Measurements from ENCODE around the gene NR3C2.

The NR3C2 gene

DNA sequence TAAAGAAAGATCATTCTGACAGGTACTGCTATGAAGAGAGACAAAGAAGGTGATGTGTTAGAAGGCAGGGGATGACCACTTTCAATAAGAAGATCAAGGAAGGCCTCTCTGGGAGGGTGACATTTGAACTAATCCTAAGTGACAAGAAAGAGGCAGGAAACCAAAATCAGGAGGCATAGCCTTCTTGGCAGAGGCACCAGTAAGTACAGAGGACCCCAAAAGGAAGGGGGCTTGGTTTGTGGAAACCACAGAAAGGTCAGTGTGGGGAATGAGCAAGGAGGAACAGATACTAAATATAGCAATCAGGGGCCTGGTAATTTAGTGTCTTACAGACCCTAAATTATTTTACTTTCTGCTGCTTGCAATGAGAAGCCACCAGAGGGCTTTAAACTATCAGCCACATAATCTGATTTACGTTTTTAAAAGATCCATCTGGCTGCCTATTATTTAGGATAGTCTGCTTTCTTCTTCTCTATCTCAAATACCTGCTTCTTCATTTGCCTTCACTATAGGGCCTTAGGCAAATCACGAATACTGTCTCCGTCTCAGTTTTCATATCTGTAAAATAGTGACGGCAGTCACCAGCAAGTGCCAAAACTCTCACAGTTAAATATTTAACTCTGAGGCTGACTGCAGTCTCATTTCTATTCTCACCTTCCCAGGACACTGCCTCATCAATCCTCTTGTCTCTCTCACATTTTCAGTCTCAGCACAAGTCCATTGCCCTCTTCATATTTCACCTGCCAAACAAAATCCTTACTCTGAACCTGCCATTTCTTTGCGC lies 16.7 kb downstream of the NR3C2 start:
- Histone ChIP-seq H3K27ac (ENCODE audit: insufficient read depth in 1 of 2, low read depth in 1 of 2, low read length in 2 of 2, poor library complexity in 1 of 2, severe bottlenecking in 2 of 2) (no peak overlapping the region), H3K4me1 (ENCODE audit: control extremely low read depth in 1 of 4, control insufficient read depth in 4 of 4, insufficient read depth in 4 of 4, low read length in 3 of 4) (peaks cover 0 to 18% (median 9%) of the 10 kb centered on the region in 4 experiments), H3K36me3 (ENCODE audit: control insufficient read depth in 4 of 4, insufficient read depth in 4 of 4, low read length in 3 of 4) (no peaks in the 10 kb centered on the region), H3K4me3 (ENCODE audit: control insufficient read depth in 1 of 7, extremely low read depth in 1 of 7, insufficient read depth in 4 of 7, low read depth in 2 of 7, low read length in 6 of 7) (no peak overlapping the region), H3K9me3 (ENCODE audit: control extremely low read depth in 1 of 5, control insufficient read depth in 4 of 5, insufficient read depth in 2 of 5, low read depth in 1 of 5, low read length in 4 of 5) (no peaks in the 10 kb centered on the region), H3K27me3 (replicated peaks in 2 of 5; ENCODE audit: control insufficient read depth in 4 of 5, insufficient read depth in 5 of 5, low read length in 4 of 5) (peaks cover 0 to 1% (median 0%) of the 10 kb centered on the region in 5 experiments)
- POLR2A ChIA-PET: no interaction called here
- CTCF ChIA-PET: no interaction called here
- no peak for DNase-seq
- WGBS (ENCODE audit: insufficient coverage): 69% methylated on average over 5 of the region's 5 CpGs

DNA sequence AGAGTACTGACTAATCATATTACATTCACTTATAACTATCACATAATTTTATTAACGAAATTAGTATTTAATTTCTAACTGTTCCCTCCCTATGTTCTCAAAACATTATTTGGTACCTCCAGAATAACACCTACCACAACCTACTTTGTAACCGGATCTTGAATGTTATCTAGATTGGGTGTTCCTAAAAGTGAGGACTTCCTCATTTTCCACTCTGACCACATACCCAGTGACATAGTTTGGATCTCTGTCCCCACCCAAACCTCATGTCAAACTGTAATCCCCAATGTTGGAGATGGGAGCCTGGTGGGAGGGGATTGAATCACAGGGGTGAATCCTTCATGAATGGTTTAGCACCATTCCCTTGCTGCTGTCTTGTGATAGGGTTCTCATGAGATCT lies 21.8 kb downstream of the NR3C2 start:
- Histone ChIP-seq H3K36me3 (ENCODE audit: control insufficient read depth in 4 of 4, insufficient read depth in 4 of 4, low read length in 3 of 4) (no peaks in the 10 kb centered on the region), H3K4me3 (ENCODE audit: control insufficient read depth in 1 of 7, extremely low read depth in 1 of 7, insufficient read depth in 4 of 7, low read depth in 2 of 7, low read length in 6 of 7) (no peak overlapping the region), H3K27ac (ENCODE audit: insufficient read depth in 1 of 2, low read depth in 1 of 2, low read length in 2 of 2, poor library complexity in 1 of 2, severe bottlenecking in 2 of 2) (no peak overlapping the region), H3K27me3 (replicated peaks in 2 of 5; ENCODE audit: control insufficient read depth in 4 of 5, insufficient read depth in 5 of 5, low read length in 4 of 5) (no peaks in the 10 kb centered on the region), H3K9me3 (ENCODE audit: control extremely low read depth in 1 of 5, control insufficient read depth in 4 of 5, insufficient read depth in 2 of 5, low read depth in 1 of 5, low read length in 4 of 5) (no peaks in the 10 kb centered on the region), H3K4me1 (ENCODE audit: control extremely low read depth in 1 of 4, control insufficient read depth in 4 of 4, insufficient read depth in 4 of 4, low read length in 3 of 4) (peaks cover 0 to 10% (median 5%) of the 10 kb centered on the region in 4 experiments)
- peak in 2 of 3 donors; percentile 57 to 71 for DNase-seq
- ChIA-PET CTCF (no interaction called here), POLR2A (no interaction called here)
- no CpG with 5 or more reads among the region's 2 CpGs for WGBS (ENCODE audit: insufficient coverage)

DNA sequence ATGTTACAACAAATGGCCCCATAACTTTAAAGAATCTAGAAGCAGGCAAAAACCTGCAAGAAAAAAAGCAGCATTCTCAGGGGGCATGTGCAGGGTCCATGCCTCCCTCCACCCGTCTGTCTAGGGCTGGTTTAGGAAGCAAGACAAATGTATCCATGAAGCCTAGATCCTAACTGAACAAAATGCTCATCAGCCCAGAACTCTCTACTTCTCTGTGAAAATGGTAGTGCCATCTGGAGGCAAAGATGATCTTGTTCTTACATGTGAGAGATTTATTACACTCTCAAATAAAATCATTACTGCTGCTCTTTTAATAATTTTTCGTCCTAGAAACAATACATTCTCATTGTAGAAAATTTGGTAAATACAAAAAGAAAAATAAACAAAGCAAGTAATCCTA lies 26.7 kb downstream of the NR3C2 start:
- WGBS (ENCODE audit: insufficient coverage): no CpG with 5 or more reads among the region's 2 CpGs
- no peak overlapping the region for H3K4me3 ChIP-seq (ENCODE audit: control insufficient read depth in 1 of 7, extremely low read depth in 1 of 7, insufficient read depth in 4 of 7, low read depth in 2 of 7, low read length in 6 of 7)
- H3K9me3 ChIP-seq (ENCODE audit: control extremely low read depth in 1 of 5, control insufficient read depth in 4 of 5, insufficient read depth in 2 of 5, low read depth in 1 of 5, low read length in 4 of 5): no peaks in the 10 kb centered on the region
- H3K4me1 ChIP-seq (ENCODE audit: control extremely low read depth in 1 of 4, control insufficient read depth in 4 of 4, insufficient read depth in 4 of 4, low read length in 3 of 4): peaks cover 0 to 3% (median under 1%) of the 10 kb centered on the region in 4 experiments
- H3K36me3 ChIP-seq (ENCODE audit: control insufficient read depth in 4 of 4, insufficient read depth in 4 of 4, low read length in 3 of 4): no peaks in the 10 kb centered on the region
- no peak overlapping the region for H3K27ac ChIP-seq (ENCODE audit: insufficient read depth in 1 of 2, low read depth in 1 of 2, low read length in 2 of 2, poor library complexity in 1 of 2, severe bottlenecking in 2 of 2)
- H3K27me3 ChIP-seq (replicated peaks in 2 of 5; ENCODE audit: control insufficient read depth in 4 of 5, insufficient read depth in 5 of 5, low read length in 4 of 5): no peaks in the 10 kb centered on the region
- ChIA-PET POLR2A (no interaction called here), CTCF (no interaction called here)
- DNase-seq: peak in 2 of 3 donors; percentile 32 to 35

DNA sequence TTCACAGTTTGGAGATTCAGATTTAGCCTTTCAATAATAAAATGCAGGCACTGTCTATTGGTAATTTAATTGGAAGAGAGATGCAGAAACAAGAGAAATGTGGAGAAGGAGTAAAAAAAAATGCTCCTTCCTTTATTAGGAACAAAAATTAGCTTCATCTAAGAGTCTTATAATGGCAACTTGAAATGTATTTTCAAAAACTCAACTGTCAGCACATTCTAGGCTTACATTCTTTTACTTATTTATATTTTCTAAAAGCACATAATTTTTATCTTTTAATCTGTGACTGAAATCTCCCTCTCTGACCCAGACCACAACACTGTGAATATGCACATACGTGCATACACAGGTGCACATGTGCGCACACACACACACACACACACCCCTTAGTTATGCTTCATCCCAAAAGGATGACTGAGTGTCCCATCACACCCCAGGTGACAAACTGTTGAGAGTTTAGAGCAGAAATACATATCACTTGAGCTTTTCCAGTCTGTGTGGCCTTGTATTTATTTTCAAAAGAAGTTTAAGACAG lies 29.7 kb downstream of the NR3C2 start:
- no peak for DNase-seq
- POLR2A ChIA-PET: interaction anchor here (0.6 kb wide), 1 partner anchor 545 kb away, joined by 3 read pairs; no protein-coding TSS in a partner anchor
- no peak overlapping the region for H3K27ac ChIP-seq (ENCODE audit: insufficient read depth in 1 of 2, low read depth in 1 of 2, low read length in 2 of 2, poor library complexity in 1 of 2, severe bottlenecking in 2 of 2)
- CTCF ChIA-PET: interaction anchor here (0.9 kb wide), 1 partner anchor 29 kb away, joined by 3 read pairs; no protein-coding TSS in a partner anchor
- H3K4me3 ChIP-seq (ENCODE audit: control insufficient read depth in 1 of 7, extremely low read depth in 1 of 7, insufficient read depth in 4 of 7, low read depth in 2 of 7, low read length in 6 of 7): no peak overlapping the region
- no peaks in the 10 kb centered on the region for H3K36me3 ChIP-seq (ENCODE audit: control insufficient read depth in 4 of 4, insufficient read depth in 4 of 4, low read length in 3 of 4)
- 91% methylated on average over 2 of the region's 2 CpGs for WGBS (ENCODE audit: insufficient coverage)
- H3K4me1 ChIP-seq (ENCODE audit: control extremely low read depth in 1 of 4, control insufficient read depth in 4 of 4, insufficient read depth in 4 of 4, low read length in 3 of 4): no peaks in the 10 kb centered on the region
- no peaks in the 10 kb centered on the region for H3K9me3 ChIP-seq (ENCODE audit: control extremely low read depth in 1 of 5, control insufficient read depth in 4 of 5, insufficient read depth in 2 of 5, low read depth in 1 of 5, low read length in 4 of 5)
- no peaks in the 10 kb centered on the region for H3K27me3 ChIP-seq (replicated peaks in 2 of 5; ENCODE audit: control insufficient read depth in 4 of 5, insufficient read depth in 5 of 5, low read length in 4 of 5)

DNA sequence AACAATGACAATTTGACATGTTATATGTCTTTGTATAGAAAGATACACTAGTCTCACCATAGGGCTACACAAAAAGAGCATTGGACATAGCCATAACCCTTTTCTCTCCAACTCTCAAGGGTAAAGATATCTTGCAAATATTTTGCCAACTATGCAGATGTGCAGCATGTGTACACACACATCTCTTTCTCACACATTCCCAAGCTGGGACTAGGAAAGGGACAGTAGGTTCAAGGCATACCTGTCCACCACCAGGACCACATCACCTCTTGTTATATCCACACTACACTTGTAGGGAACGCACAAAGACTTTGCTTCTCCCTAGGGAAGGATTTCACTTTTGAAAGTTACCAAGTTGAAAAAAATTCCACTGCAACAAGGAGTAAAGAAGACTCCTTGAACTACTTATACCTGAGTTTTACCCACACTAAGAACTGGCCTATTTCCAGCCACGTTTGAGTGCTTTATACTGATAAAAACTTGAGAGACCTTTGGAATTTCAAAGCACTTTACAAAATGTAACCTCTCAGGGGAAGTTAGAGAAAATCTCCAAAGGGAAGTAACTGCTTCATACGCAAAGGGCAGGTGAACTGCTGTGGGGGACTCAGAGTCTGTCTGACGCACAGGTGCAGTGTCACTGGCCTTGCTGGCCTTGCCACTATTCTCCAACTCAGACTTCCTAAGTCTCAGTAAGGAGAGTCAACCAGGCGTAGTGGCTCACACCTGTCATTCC lies 36.9 kb downstream of the NR3C2 start:
- Histone ChIP-seq H3K4me1 (ENCODE audit: control extremely low read depth in 1 of 4, control insufficient read depth in 4 of 4, insufficient read depth in 4 of 4, low read length in 3 of 4) (no peaks in the 10 kb centered on the region), H3K27ac (ENCODE audit: insufficient read depth in 1 of 2, low read depth in 1 of 2, low read length in 2 of 2, poor library complexity in 1 of 2, severe bottlenecking in 2 of 2) (no peak overlapping the region), H3K9me3 (ENCODE audit: control extremely low read depth in 1 of 5, control insufficient read depth in 4 of 5, insufficient read depth in 2 of 5, low read depth in 1 of 5, low read length in 4 of 5) (no peaks in the 10 kb centered on the region), H3K27me3 (replicated peaks in 2 of 5; ENCODE audit: control insufficient read depth in 4 of 5, insufficient read depth in 5 of 5, low read length in 4 of 5) (no peaks in the 10 kb centered on the region), H3K36me3 (ENCODE audit: control insufficient read depth in 4 of 4, insufficient read depth in 4 of 4, low read length in 3 of 4) (no peaks in the 10 kb centered on the region), H3K4me3 (ENCODE audit: control insufficient read depth in 1 of 7, extremely low read depth in 1 of 7, insufficient read depth in 4 of 7, low read depth in 2 of 7, low read length in 6 of 7) (no peak overlapping the region)
- ChIA-PET CTCF (no interaction called here), POLR2A (no interaction called here)
- DNase-seq: no peak
- 100% methylated on average over 4 of the region's 5 CpGs for WGBS (ENCODE audit: insufficient coverage)

DNA sequence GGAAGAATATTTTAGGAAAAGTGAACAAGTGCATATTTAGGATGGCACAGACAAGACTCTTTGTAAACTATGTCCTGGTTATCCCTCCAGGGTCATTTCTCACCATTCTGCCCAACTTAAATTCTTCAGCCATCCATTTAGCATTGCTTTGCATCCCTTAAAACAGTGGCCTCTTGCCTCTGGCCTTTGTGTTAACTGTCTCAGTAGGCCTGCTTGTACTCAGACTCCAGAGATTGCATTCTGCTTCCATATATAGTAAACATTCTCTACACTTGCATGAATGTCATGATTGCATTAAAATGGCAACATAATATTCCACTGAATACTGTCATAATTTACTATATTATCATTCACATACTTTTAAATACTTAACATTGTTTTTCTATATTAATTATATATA lies 43.2 kb downstream of the NR3C2 start:
- DNase-seq: no peak
- no peak overlapping the region for H3K27ac ChIP-seq (ENCODE audit: insufficient read depth in 1 of 2, low read depth in 1 of 2, low read length in 2 of 2, poor library complexity in 1 of 2, severe bottlenecking in 2 of 2)
- no peaks in the 10 kb centered on the region for H3K27me3 ChIP-seq (replicated peaks in 2 of 5; ENCODE audit: control insufficient read depth in 4 of 5, insufficient read depth in 5 of 5, low read length in 4 of 5)
- H3K4me1 ChIP-seq (ENCODE audit: control extremely low read depth in 1 of 4, control insufficient read depth in 4 of 4, insufficient read depth in 4 of 4, low read length in 3 of 4): no peaks in the 10 kb centered on the region
- H3K9me3 ChIP-seq (ENCODE audit: control extremely low read depth in 1 of 5, control insufficient read depth in 4 of 5, insufficient read depth in 2 of 5, low read depth in 1 of 5, low read length in 4 of 5): no peaks in the 10 kb centered on the region
- H3K36me3 ChIP-seq (ENCODE audit: control insufficient read depth in 4 of 4, insufficient read depth in 4 of 4, low read length in 3 of 4): no peaks in the 10 kb centered on the region
- H3K4me3 ChIP-seq (ENCODE audit: control insufficient read depth in 1 of 7, extremely low read depth in 1 of 7, insufficient read depth in 4 of 7, low read depth in 2 of 7, low read length in 6 of 7): no peak overlapping the region
- POLR2A ChIA-PET: no interaction called here
- CTCF ChIA-PET: no interaction called here

DNA sequence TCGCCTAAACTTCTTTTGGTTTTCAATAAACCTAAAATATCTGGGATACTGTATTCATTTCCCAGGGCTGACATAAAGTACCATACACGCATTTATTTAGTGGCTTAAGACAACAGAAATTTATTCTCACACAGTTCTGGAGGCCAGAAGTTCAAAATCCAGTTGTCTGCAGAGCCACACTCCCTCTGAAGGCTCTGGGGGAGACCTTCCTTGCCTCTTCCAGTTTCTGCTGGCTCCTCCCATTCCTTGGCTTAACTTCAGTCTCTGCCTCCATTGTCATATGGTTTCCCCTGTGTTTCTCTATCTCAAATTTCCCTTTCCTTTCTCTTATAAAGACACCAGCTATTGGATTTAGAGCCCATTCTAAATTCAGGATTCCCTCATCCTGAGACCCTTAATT lies 44.4 kb downstream of the NR3C2 start:
- CTCF ChIA-PET: no interaction called here
- Histone ChIP-seq H3K9me3 (ENCODE audit: control extremely low read depth in 1 of 5, control insufficient read depth in 4 of 5, insufficient read depth in 2 of 5, low read depth in 1 of 5, low read length in 4 of 5) (no peaks in the 10 kb centered on the region), H3K27me3 (replicated peaks in 2 of 5; ENCODE audit: control insufficient read depth in 4 of 5, insufficient read depth in 5 of 5, low read length in 4 of 5) (peaks cover 0 to 1% (median 0%) of the 10 kb centered on the region in 5 experiments), H3K36me3 (ENCODE audit: control insufficient read depth in 4 of 4, insufficient read depth in 4 of 4, low read length in 3 of 4) (no peaks in the 10 kb centered on the region), H3K27ac (ENCODE audit: insufficient read depth in 1 of 2, low read depth in 1 of 2, low read length in 2 of 2, poor library complexity in 1 of 2, severe bottlenecking in 2 of 2) (no peak overlapping the region), H3K4me3 (ENCODE audit: control insufficient read depth in 1 of 7, extremely low read depth in 1 of 7, insufficient read depth in 4 of 7, low read depth in 2 of 7, low read length in 6 of 7) (no peak overlapping the region), H3K4me1 (ENCODE audit: control extremely low read depth in 1 of 4, control insufficient read depth in 4 of 4, insufficient read depth in 4 of 4, low read length in 3 of 4) (no peaks in the 10 kb centered on the region)
- DNase-seq: no peak
- POLR2A ChIA-PET: no interaction called here
- WGBS (ENCODE audit: insufficient coverage): 100% methylated on average over 2 of the region's 2 CpGs

Data from common myeloid progenitor, CD34-positive (primary cell).